Esophagus muscularis mucosa (tissue), 4 donors: Measurements from ENCODE around the gene ATP6AP2. TPM values are rescaled to one million over a fixed set of nuclear protein-coding genes. Genes with fewer than 3 reads are reported as not detected.

Experiments used
- DNase-seq: peaks from one replicate; pipeline ENCODE4 v3.0.0-alpha.2; 2017; ENCODE audit errors: extremely low spot score
- H3K27ac ChIP-seq, 4 donors: fragments of 200-600 bp; sonication (generic); replicated peaks in 1 of 4; 1 replicate in 3 of 4; 2 replicates in 1 of 4; pipeline ENCODE4 v1.5.1; 2016 to 2019; ENCODE audit warnings: mild to moderate bottlenecking in 1 of 4
- H3K27me3 ChIP-seq, 4 donors: fragments of 200-600 bp; sonication (generic); one replicate each; pipeline versions ENCODE4 v1.5.1 to v1.6.0; 2016 to 2019
- H3K36me3 ChIP-seq, 4 donors: fragments of 200-600 bp; sonication (generic); one replicate each; pipeline ENCODE4 v1.5.1; 2016 to 2019
- H3K4me1 ChIP-seq, 4 donors: fragments of 200-600 bp; sonication (generic); one replicate each; pipeline ENCODE4 v1.5.1; 2016 to 2019
- H3K4me3 ChIP-seq, 4 donors: fragments of 200-600 bp; sonication (generic); 1 replicate in 2 of 4; 2 replicates in 2 of 4; pipeline ENCODE4 v1.5.1; 2016 to 2019; ENCODE audit warnings: mild to moderate bottlenecking in 4 of 4, moderate library complexity in 1 of 4
- H3K9me3 ChIP-seq, 4 donors: fragments of 200-600 bp; sonication (generic); 1 replicate in 3 of 4; 2 replicates in 1 of 4; pipeline ENCODE4 v1.5.1; 2016 to 2019
- EP300 ChIP-seq: sonication (generic); formaldehyde crosslinking; IDR thresholded peaks from one replicate; pipeline ENCODE4 v1.6.1; 2017; ENCODE audit warnings: antibody characterized with exemption
- POLR2A ChIP-seq: fragments of 450-650 bp; IDR thresholded peaks from one replicate; pipeline ENCODE4 v1.6.1; 2017; ENCODE audit warnings: antibody characterized with exemption, moderate library complexity, mild to moderate bottlenecking, low read depth
- POLR2AphosphoS5 ChIP-seq, 2 donors: sonication (generic); formaldehyde crosslinking; IDR thresholded peaks; one replicate each; pipeline ENCODE4 v1.6.1; 2017; ENCODE audit warnings: antibody characterized with exemption in 2 of 2
- WGBS: methylation state at CpG from one replicate; pipeline ENCODE4 v1.1.5; 2018; 5-methylcytosine and 5-hydroxymethylcytosine counted together
- intact Hi-C: fragments of 100-400 bp; cut with DNase I; formaldehyde crosslinking; loops from one replicate; pipeline ENCODE4 v1.15.1; 2023
- total RNA-seq, 4 donors: library from RNA; depleted of rRNA; stranded (reverse); fragments of >200 nt; gene quantifications; one replicate each; pipeline versions ENCODE4 v1.1.0 to v1.2.1, GENCODE V29; 2016
- TF ChIP-seq, protein P1 (sequence below), 3 experiments: fragments of 200-600 bp in 2 of 3; fragments of 450-650 bp in 1 of 3; sonication (generic) in 2 of 3; IDR thresholded peaks; one replicate each; pipeline ENCODE4 v1.5.1; 2017 to 2019; ENCODE audit warnings: antibody characterized with exemption in 3 of 3, mild to moderate bottlenecking in 2 of 3, moderate library complexity in 1 of 3

ATP6AP2 gene
- total RNA-seq, 4 donors from 2014 or later, result 76.4 to 105 (median 93.3) TPM

DNA sequence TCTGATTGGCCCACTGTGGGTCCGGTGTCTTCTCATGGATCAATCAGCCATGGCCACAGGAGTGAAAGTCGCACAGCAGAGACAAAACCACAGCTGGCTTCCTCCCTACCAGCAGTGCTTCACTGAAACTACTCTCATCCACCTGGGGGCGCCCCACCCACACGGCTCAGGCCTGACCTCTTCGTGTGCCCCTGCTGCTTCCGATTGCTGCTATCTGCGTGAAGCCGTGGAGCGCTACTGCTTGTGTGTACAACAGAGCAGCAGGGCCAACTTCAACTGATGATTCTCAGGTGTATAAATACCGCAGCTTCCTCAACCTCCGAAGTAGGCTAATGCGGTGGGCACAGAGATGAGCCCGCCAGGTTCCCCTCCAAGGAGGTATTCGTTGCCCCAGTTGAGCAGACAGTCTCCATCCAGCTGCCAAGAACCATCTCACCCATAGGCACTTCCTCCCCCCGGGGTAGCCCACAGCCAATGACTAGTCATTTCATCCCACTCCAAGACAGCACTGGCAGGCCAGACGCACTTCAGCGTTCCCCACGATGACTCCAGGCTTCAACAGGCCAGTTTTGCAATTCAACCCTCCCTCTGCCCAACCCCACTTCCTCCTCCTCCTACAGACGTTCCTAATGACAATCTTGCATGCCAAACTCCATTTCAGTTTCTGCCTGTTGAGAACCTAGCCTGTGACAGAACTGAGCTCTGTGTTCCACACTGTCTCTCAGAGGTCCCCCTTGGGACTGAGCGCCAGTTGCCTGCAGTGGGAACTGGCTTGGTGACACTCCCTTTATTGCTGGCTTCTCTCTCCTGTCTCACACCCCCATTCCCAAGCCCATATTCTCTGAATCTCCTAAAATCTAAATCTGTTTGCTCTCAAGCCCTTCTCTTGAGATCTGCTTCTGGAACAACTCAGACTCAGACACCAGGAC lies 41.3 kb upstream of the ATP6AP2 start:
- peaks cover 0 to 10% (median 8%) of the 10 kb centered on the region in 4 donors for H3K4me1 ChIP-seq
- peak overlapping the region in 1 of 4 donors; percentile 7 for H3K27ac ChIP-seq
- H3K9me3 ChIP-seq, result no peaks in the 10 kb centered on the region
- intact Hi-C loops, result loop anchor here (5.0 to 10.0 kb wide), 2 partner anchors 575 to 713 kb away; no protein-coding TSS in a partner anchor
- H3K36me3 ChIP-seq, result no peaks in the 10 kb centered on the region
- TF ChIP-seq, protein P1, sequence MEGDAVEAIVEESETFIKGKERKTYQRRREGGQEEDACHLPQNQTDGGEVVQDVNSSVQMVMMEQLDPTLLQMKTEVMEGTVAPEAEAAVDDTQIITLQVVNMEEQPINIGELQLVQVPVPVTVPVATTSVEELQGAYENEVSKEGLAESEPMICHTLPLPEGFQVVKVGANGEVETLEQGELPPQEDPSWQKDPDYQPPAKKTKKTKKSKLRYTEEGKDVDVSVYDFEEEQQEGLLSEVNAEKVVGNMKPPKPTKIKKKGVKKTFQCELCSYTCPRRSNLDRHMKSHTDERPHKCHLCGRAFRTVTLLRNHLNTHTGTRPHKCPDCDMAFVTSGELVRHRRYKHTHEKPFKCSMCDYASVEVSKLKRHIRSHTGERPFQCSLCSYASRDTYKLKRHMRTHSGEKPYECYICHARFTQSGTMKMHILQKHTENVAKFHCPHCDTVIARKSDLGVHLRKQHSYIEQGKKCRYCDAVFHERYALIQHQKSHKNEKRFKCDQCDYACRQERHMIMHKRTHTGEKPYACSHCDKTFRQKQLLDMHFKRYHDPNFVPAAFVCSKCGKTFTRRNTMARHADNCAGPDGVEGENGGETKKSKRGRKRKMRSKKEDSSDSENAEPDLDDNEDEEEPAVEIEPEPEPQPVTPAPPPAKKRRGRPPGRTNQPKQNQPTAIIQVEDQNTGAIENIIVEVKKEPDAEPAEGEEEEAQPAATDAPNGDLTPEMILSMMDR (IDR thresholded peaks at IDR 0.05), result no peak
- TF ChIP-seq POLR2AphosphoS5 (IDR thresholded peaks at IDR 0.05) (no peak), POLR2A (no peak), EP300 (no peak)
- DNase-seq, result no peak
- 51% methylated on average over 20 of the region's 20 CpGs for WGBS
- no peak overlapping the region for H3K4me3 ChIP-seq
- peaks cover 0 to 5% (median 0%) of the 10 kb centered on the region in 4 donors for H3K27me3 ChIP-seq

DNA sequence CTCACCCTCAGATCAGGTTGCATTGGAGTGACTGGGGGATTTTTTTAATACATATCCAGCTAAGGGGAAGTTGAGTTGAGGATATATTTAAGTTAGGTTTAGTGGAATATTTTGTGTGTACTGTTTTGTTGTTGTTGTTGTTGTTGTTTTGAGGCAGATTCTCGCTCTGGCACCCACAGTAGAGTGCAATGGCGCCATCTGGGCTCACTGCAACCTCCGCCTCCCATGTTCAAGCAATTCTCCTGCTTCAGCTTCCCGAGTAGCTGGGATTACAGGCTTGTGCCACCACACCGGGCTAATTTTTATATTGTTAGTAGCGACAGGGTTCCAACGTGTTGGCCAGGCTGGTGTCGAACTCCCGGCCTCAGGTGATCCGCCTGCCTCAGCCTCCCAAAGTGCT lies 38.6 kb upstream of the ATP6AP2 start:
- peaks cover 0 to 5% (median 0%) of the 10 kb centered on the region in 4 donors for H3K27me3 ChIP-seq
- intact Hi-C loops, result loop anchor here (5.0 to 10.0 kb wide), 2 partner anchors 573 to 710 kb away; no protein-coding TSS in a partner anchor

DNA sequence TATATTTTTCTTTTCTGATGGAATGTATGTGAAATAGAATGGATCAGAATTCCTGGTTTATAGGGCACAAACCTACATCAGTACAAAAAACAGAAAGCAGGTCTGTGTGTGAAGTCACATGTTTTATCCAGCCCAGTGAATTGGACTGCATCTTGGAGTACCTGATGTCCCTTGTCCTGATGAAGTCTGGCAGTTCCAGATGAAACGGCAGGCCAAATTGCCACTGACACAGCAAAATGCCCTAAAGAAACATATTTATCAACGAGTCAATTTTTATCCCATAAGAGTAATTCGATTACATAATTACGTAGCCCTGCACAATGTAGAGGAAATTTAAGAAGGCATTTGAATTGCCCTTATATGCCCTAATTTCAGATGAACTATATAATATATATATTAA lies 37.8 kb upstream of the ATP6AP2 start:
- WGBS, result 84% methylated on average over 4 of the region's 4 CpGs
- intact Hi-C loops, result loop anchor here (5.0 to 10.0 kb wide), 2 partner anchors 572 to 709 kb away; no protein-coding TSS in a partner anchor
- TF ChIP-seq EP300, result no peak

More for the DNA sequence above, 38.6 kb upstream of the ATP6AP2 start:
- H3K36me3 ChIP-seq, result no peaks in the 10 kb centered on the region
- H3K4me1 ChIP-seq, result peaks cover 0 to 12% (median 9%) of the 10 kb centered on the region in 4 donors
- DNase-seq, result no peak
- H3K9me3 ChIP-seq, result no peaks in the 10 kb centered on the region
- 77% methylated on average over 10 of the region's 10 CpGs for WGBS
- no peak for TF ChIP-seq POLR2A
- no peak for TF ChIP-seq EP300
- no peak for TF ChIP-seq POLR2AphosphoS5 (IDR thresholded peaks at IDR 0.05)
- TF ChIP-seq, protein P1 (IDR thresholded peaks at IDR 0.05), result no peak
- H3K4me3 ChIP-seq, result no peak overlapping the region
- no peak overlapping the region for H3K27ac ChIP-seq

DNA sequence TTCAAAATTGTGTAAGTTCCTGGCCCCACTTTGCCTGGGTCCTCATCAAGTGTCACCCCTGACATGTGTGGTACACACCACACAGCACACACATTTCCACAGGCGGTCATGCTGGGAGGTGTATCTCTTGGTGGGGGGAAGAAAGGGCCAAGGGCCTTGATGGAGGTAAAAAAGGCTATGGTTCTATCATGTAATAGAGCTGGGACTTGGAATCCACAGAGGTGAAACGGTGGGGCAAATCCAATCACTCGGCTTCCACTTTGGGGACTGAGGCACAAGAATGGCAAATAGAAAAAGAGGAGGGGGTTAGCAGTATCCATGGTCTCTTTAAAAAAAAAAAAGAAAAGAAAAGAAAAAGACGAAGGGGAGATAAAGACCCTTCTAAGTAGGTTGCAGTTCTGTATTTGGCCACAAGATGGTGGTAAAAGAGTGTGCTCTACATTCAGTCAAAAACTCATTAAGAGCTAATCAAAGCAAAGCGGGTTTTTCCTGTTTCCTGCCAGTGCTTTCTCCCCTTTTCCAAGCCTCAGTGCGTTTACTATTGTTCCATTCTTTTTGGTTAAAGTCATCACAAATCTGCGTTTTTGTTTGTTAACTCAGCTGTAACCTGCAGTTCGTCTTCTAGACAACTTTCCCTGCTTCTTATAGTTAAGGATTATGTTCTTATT lies 37.0 kb upstream of the ATP6AP2 start:
- TF ChIP-seq, protein P1 (IDR thresholded peaks at IDR 0.05), result peak; percentile 77 to 84 (median 79)
- TF ChIP-seq EP300, result no peak
- H3K36me3 ChIP-seq, result no peaks in the 10 kb centered on the region
- H3K9me3 ChIP-seq, result no peaks in the 10 kb centered on the region
- peaks cover 0 to 11% (median 0%) of the 10 kb centered on the region in 4 donors for H3K27me3 ChIP-seq
- H3K4me3 ChIP-seq, result peak overlapping the region in 2 of 4 donors; percentile 9 to 24
- no peak overlapping the region for H3K27ac ChIP-seq
- 4% methylated on average over 8 of the region's 8 CpGs for WGBS
- intact Hi-C loops, result loop anchor here (5.0 to 10.0 kb wide), 2 partner anchors 571 to 709 kb away; no protein-coding TSS in a partner anchor
- H3K4me1 ChIP-seq, result peaks cover 0 to 12% (median 9%) of the 10 kb centered on the region in 4 donors
- DNase-seq, result no peak

More for the DNA sequence above, 37.8 kb upstream of the ATP6AP2 start:
- no peaks in the 10 kb centered on the region for H3K36me3 ChIP-seq
- no peaks in the 10 kb centered on the region for H3K9me3 ChIP-seq
- no peak for DNase-seq
- H3K27me3 ChIP-seq, result peaks cover 0 to 6% (median 0%) of the 10 kb centered on the region in 4 donors
- H3K27ac ChIP-seq, result no peak overlapping the region
- no peak overlapping the region for H3K4me3 ChIP-seq
- H3K4me1 ChIP-seq, result peaks cover 0 to 12% (median 9%) of the 10 kb centered on the region in 4 donors
